ENCODE results near the gene GPR150. TPM values are rescaled to one million over a fixed set of nuclear protein-coding genes. Genes with fewer than 3 reads are reported as not detected.
"Not testable (repeated sequence)": the region's sequence is repeated elsewhere in the genome, so short reads cannot be mapped to it uniquely, and the experiment has no call there.

Gene GPR150
- total RNA-seq, 1 experiment from 2014 or later: 0.34 TPM

DNA sequence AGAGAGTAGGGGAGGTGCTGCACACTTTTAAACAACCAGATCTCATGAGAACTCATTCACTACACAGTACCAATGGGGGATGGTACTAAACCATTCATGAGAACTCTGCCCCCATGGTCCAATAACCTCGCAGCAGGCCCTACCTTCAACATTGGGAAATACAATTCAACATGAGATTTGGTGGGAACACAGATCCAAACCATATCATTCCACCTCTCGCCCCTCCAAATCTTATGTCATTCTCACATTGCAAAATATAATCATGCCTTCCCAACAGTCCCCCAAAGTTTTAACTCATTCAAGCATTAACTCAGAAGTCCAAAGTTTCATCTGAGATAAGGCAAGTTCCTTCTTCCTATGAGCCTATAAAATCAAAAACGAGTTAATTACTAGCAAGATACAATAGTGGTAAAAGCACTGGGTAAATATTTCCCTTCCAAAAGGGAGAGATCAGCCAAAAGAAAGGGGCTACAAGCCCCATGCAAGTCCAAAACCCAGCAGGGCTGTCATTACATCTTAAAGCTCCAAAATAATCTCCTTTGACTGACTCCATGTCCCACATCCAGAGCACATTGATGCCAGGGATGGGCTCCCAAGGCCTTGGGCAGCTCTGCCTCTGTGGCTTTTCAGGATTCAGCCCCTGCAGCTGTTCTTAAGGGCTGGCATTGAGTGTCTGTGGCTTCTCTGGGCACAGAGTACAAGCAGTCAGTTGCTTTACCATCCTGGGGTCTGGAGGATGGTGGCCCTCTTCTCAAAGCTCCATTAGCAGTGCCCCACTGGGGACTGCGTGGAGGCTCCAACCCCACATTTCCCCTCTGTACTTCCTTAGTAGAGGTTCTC lies 8.3 kb downstream of the GPR150 start:
- H2AFZ ChIP-seq (ENCODE audit: low read length): no peak overlapping the region
- no peak overlapping the region for H3K27ac ChIP-seq (ENCODE audit: low read length)
- peaks cover 6% of the 10 kb centered on the region for H3K4me1 ChIP-seq (ENCODE audit: low read length)
- H3K9me3 ChIP-seq (ENCODE audit: low read length): no peaks in the 10 kb centered on the region
- H3K79me2 ChIP-seq (ENCODE audit: low read length): no peaks in the 10 kb centered on the region
- no peaks in the 10 kb centered on the region for H3K27me3 ChIP-seq (ENCODE audit: low read length)
- peaks cover 6% of the 10 kb centered on the region; the same call in 1 of the 2 replicates for H3K9me2 ChIP-seq (replicated peaks; ENCODE audit: insufficient read depth, low read length)
- H3K4me2 ChIP-seq (ENCODE audit: low read depth, low read length, poor library complexity, severe bottlenecking): no peak overlapping the region
- no peak overlapping the region for H3K9ac ChIP-seq (ENCODE audit: low read length)
- H3K36me3 ChIP-seq (ENCODE audit: insufficient read depth, low read length): no peaks in the 10 kb centered on the region
- no peak overlapping the region for H3K4me3 ChIP-seq (ENCODE audit: low read length)
- no peaks in the 10 kb centered on the region for H4K20me1 ChIP-seq (ENCODE audit: insufficient read depth, low read depth, low read length)
- DNase-seq: no peak

- Histone ChIP-seq H3K4me1 (ENCODE audit: low read length) (peaks cover 6% of the 10 kb centered on the region), H4K20me1 (ENCODE audit: insufficient read depth, low read depth, low read length) (no peaks in the 10 kb centered on the region), H3K4me2 (ENCODE audit: low read depth, low read length, poor library complexity, severe bottlenecking) (no peak overlapping the region), H3K36me3 (ENCODE audit: insufficient read depth, low read length) (no peaks in the 10 kb centered on the region), H3K4me3 (ENCODE audit: low read length) (no peak overlapping the region), H3K9me3 (ENCODE audit: low read length) (no peaks in the 10 kb centered on the region), H3K27ac (ENCODE audit: low read length) (no peak overlapping the region), H2AFZ (ENCODE audit: low read length) (peak overlapping the region; percentile 36; the same call in 1 of the 2 replicates), H3K27me3 (ENCODE audit: low read length) (no peaks in the 10 kb centered on the region), H3K9me2 (replicated peaks; ENCODE audit: insufficient read depth, low read length) (peaks cover 6% of the 10 kb centered on the region; the same call in 1 of the 2 replicates), H3K9ac (ENCODE audit: low read length) (no peak overlapping the region), H3K79me2 (ENCODE audit: low read length) (no peaks in the 10 kb centered on the region)
- DNase-seq: no peak
Measured at GRCh38 chr5:95628933-95629332, 9.0 kb downstream of the GPR150 start.

- Histone ChIP-seq H3K9me3 (ENCODE audit: low read length) (no peaks in the 10 kb centered on the region), H3K4me3 (ENCODE audit: low read length) (no peak overlapping the region)
Measured at GRCh38 chr5:95630394-95630917, 10.6 kb downstream of the GPR150 start.

GRCh38 chr5:95631255-95631958 lies 11.5 kb downstream of the GPR150 start:
- Histone ChIP-seq H3K9me2 (replicated peaks; ENCODE audit: insufficient read depth, low read length) (0 out of 2 replicates have a peak, but pooled peaks cover 6% of the 10 kb centered on the region), H3K4me2 (ENCODE audit: low read depth, low read length, poor library complexity, severe bottlenecking) (no peak overlapping the region), H3K9ac (ENCODE audit: low read length) (no peak overlapping the region), H4K20me1 (ENCODE audit: insufficient read depth, low read depth, low read length) (no peaks in the 10 kb centered on the region), H3K79me2 (ENCODE audit: low read length) (no peaks in the 10 kb centered on the region), H3K9me3 (ENCODE audit: low read length) (no peaks in the 10 kb centered on the region), H3K4me1 (ENCODE audit: low read length) (peaks cover 6% of the 10 kb centered on the region), H3K27ac (ENCODE audit: low read length) (no peak overlapping the region), H3K4me3 (ENCODE audit: low read length) (no peak overlapping the region), H2AFZ (ENCODE audit: low read length) (peak overlapping the region; percentile 38; the same call in 1 of the 2 replicates), H3K27me3 (ENCODE audit: low read length) (no peaks in the 10 kb centered on the region), H3K36me3 (ENCODE audit: insufficient read depth, low read length) (no peaks in the 10 kb centered on the region)
- DNase-seq: no peak

More at GRCh38 chr5:95630394-95630917, 10.6 kb downstream of the GPR150 start:
- peaks cover 6% of the 10 kb centered on the region for H3K4me1 ChIP-seq (ENCODE audit: low read length)
- no peak for DNase-seq
- H3K9ac ChIP-seq (ENCODE audit: low read length): no peak overlapping the region
- H3K27ac ChIP-seq (ENCODE audit: low read length): no peak overlapping the region
- 0 out of 2 replicates have a peak, but pooled peaks cover 6% of the 10 kb centered on the region for H3K9me2 ChIP-seq (replicated peaks; ENCODE audit: insufficient read depth, low read length)
- H3K4me2 ChIP-seq (ENCODE audit: low read depth, low read length, poor library complexity, severe bottlenecking): no peak overlapping the region
- no peak overlapping the region for H2AFZ ChIP-seq (ENCODE audit: low read length)
- H3K27me3 ChIP-seq (ENCODE audit: low read length): no peaks in the 10 kb centered on the region
- H4K20me1 ChIP-seq (ENCODE audit: insufficient read depth, low read depth, low read length): no peaks in the 10 kb centered on the region
- H3K36me3 ChIP-seq (ENCODE audit: insufficient read depth, low read length): no peaks in the 10 kb centered on the region
- no peaks in the 10 kb centered on the region for H3K79me2 ChIP-seq (ENCODE audit: low read length)

DNA sequence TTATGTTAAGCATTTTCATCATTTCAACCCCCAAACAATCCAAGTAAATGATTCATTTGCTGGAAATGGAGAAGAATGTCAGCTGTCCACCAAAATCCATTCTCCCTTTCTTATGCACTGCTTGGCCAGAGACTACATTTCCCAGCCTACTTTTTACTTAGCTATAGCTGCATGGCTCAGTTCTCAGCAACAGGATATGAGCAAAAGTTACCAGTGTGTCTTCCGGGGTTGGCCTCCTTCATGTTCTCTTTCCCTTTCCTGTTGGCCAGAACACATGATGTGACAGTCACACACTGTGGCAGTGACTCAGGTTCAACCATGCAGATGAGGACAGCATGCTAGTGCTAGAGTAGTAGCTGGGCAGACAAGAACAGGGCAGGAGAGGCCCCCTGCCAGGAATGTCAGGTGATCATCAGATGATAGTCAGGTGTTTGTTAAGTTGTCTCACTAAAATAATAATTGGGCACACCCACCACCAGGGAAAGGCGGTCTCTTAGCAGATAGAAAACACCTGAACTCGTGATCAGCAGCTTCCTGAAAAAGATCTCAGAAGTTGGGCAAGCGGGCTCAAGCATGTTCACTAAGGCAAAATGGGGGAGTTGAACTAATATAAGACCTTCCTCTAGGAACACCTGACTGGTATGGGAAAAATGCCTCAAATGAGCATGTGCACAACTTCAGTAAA lies 12.2 kb downstream of the GPR150 start:
- peak; percentile 50 for DNase-seq
- no peak overlapping the region for H3K27ac ChIP-seq (ENCODE audit: low read length)
- H3K4me2 ChIP-seq (ENCODE audit: low read depth, low read length, poor library complexity, severe bottlenecking): no peak overlapping the region
- no peak overlapping the region for H3K9ac ChIP-seq (ENCODE audit: low read length)
- H3K36me3 ChIP-seq (ENCODE audit: insufficient read depth, low read length): no peaks in the 10 kb centered on the region
- no peaks in the 10 kb centered on the region for H3K79me2 ChIP-seq (ENCODE audit: low read length)
- no peak overlapping the region for H3K4me3 ChIP-seq (ENCODE audit: low read length)
- 0 out of 2 replicates have a peak, but pooled peaks cover 6% of the 10 kb centered on the region for H3K9me2 ChIP-seq (replicated peaks; ENCODE audit: insufficient read depth, low read length)
- peak overlapping the region; percentile 38; the same call in 1 of the 2 replicates for H2AFZ ChIP-seq (ENCODE audit: low read length)
- H3K27me3 ChIP-seq (ENCODE audit: low read length): no peaks in the 10 kb centered on the region
- peaks cover 6% of the 10 kb centered on the region for H3K4me1 ChIP-seq (ENCODE audit: low read length)
- H4K20me1 ChIP-seq (ENCODE audit: insufficient read depth, low read depth, low read length): no peaks in the 10 kb centered on the region
- H3K9me3 ChIP-seq (ENCODE audit: low read length): no peaks in the 10 kb centered on the region

DNA sequence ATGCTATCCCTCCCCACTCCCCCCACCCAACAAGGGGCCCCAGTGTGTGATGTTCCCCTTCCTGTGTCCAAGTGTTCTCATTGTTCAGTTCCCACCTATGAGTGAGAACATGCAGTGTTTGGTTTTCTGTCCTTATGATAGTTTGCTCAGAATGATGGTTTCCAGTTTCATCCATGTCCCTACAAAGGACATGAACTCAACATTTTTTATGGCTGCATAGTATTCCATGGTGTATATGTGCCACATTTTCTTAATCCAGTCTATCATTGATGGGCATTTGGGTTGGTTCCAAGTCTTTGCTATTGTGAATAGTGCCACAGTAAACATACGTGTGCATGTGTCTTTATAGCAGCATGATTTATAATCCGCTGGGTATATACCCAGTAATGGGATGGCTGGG lies 13.1 kb downstream of the GPR150 start:
- not testable (repeated sequence) for H2AFZ ChIP-seq (ENCODE audit: low read length); DNase-seq; H3K27ac ChIP-seq (ENCODE audit: low read length); H3K4me2 ChIP-seq (ENCODE audit: low read depth, low read length, poor library complexity, severe bottlenecking); H3K4me3 ChIP-seq (ENCODE audit: low read length); H3K9me3 ChIP-seq (ENCODE audit: low read length); H3K27me3 ChIP-seq (ENCODE audit: low read length); H4K20me1 ChIP-seq (ENCODE audit: insufficient read depth, low read depth, low read length); H3K9me2 ChIP-seq (replicated peaks; ENCODE audit: insufficient read depth, low read length); H3K4me1 ChIP-seq (ENCODE audit: low read length); H3K9ac ChIP-seq (ENCODE audit: low read length); H3K79me2 ChIP-seq (ENCODE audit: low read length); H3K36me3 ChIP-seq (ENCODE audit: insufficient read depth, low read length)

GRCh38 chr5:95633671-95634070 lies 13.8 kb downstream of the GPR150 start:
- Histone ChIP-seq H3K79me2 (ENCODE audit: low read length) (no peaks in the 10 kb centered on the region), H3K27ac (ENCODE audit: low read length) (no peak overlapping the region), H3K9me2 (replicated peaks; ENCODE audit: insufficient read depth, low read length) (0 out of 2 replicates have a peak, but pooled peaks cover 6% of the 10 kb centered on the region), H3K4me2 (ENCODE audit: low read depth, low read length, poor library complexity, severe bottlenecking) (no peak overlapping the region), H3K36me3 (ENCODE audit: insufficient read depth, low read length) (no peaks in the 10 kb centered on the region), H3K4me3 (ENCODE audit: low read length) (no peak overlapping the region), H3K27me3 (ENCODE audit: low read length) (no peaks in the 10 kb centered on the region), H2AFZ (ENCODE audit: low read length) (no peak overlapping the region), H3K4me1 (ENCODE audit: low read length) (peaks cover 6% of the 10 kb centered on the region), H4K20me1 (ENCODE audit: insufficient read depth, low read depth, low read length) (no peaks in the 10 kb centered on the region), H3K9me3 (ENCODE audit: low read length) (no peaks in the 10 kb centered on the region), H3K9ac (ENCODE audit: low read length) (no peak overlapping the region)
- no peak for DNase-seq

Data from Karpas-422 (cell line).